Measurements from ENCODE around the gene PAPLN.

Gene PAPLN

GRCh38 chr14:73230051-73230450 lies 7.3 kb upstream of the PAPLN start:
- DNase-seq: no peak

GRCh38 chr14:73231981-73232851 lies 5.1 kb upstream of the PAPLN start:
- no peak for DNase-seq

DNA sequence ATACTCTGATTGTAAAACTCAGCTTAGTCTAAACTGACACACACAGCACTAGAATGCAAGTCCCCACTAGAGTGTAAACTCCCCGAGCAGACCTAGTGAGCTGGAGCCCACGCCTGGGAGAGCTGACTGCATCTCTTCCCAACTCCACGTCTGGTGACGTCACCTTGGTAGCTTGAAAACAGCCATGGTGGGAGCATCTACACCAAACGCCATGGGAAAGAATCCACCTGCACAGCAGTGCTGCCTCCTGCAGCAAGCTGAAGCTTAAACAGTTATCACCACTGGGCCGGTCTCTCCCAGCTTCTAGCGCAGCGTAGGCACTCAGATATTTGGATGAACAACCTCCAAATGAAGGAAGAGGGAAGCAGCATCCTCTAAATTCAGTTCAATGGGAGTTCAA lies 4.3 kb upstream of the PAPLN start:
- no peak for DNase-seq

DNA sequence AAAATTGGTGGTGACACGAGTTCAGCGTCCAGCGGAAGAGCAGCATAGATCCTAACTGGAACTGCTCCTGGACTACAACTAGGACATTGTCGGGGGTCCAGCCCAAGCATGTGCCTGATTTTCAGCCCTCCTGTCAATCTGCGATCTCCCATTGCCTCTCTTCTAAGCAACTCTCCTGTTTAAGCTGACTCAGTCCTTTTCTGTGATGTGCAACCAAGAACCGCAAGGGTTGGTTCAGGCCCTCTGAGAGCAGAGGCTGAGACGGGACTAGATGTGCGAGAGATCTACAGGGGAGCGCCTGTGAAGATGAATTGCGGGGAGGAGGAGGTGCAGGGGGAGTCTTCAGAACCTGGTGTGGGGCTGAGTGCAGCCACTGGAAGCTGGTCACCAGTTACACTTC lies 3.7 kb upstream of the PAPLN start:
- no peak for DNase-seq

DNA sequence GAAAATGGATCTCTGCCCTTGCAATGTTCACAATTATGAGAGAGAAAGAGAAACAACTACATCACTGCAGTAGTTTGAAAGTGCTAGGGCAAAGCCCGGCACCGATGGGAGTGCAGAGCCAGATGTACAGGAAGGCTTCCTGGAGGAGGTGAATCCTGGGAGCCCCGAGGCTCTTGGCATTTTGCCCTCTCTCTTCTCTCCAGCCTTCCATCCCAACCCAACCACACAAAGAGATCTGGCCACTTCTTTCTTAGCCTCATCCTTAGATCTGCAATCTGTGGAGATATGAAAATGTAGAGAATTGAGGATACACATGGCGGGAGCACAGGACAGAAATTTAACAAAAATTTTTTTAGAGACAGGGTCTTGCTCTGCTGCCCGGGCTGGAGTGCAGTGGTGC lies 3.3 kb upstream of the PAPLN start:
- no peak for DNase-seq

DNA sequence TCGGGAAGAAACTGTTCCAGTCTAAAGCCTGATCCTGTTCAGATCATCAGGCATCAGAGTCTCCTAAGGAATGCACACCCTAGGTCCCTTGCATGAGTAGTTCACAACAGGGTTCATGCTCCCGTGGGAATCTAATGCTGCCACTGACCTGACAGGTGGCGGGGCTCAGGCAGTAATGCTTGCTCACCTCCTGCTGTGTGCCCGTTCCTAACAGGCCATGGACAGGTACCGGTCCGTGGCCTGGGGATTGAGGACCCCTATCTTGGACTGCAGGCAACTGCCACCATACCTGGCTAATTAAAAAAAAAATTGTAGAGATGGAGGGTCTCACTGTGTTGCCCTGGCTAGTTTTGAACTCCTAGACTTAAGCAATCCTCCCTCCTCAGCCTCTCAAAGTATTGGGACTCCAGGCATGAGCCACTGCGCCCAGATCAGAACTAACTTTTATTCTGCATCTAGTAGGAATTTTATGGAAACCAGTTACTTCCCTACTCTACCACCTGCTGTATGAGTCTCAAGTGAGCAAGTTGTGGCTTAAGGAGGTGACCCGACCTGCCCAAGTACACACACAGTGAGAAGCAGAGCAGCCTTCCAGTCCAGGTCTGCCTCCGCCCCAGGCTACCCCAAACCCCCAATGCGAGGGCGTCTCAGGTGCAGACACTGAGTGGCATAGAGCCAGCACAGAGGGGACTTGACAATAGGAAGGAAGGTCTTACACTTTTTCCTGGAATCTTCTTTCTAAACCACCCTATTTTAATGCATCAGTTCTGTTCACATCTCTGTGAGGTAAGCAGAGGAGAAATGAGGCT lies 2.5 kb upstream of the PAPLN start:
- DNase-seq: no peak

GRCh38 chr14:73235531-73236155 lies 1.7 kb upstream of the PAPLN start:
- no peak for DNase-seq

- no peak for DNase-seq
These were observed 1.1 kb upstream of the PAPLN start for GRCh38 chr14:73236157-73236556.

GRCh38 chr14:73236752-73237218 lies 521 bp upstream of the PAPLN start:
- no peak for DNase-seq

- no peak for DNase-seq
These were observed 599 bp downstream of the PAPLN start for GRCh38 chr14:73237786-73238423.

DNA sequence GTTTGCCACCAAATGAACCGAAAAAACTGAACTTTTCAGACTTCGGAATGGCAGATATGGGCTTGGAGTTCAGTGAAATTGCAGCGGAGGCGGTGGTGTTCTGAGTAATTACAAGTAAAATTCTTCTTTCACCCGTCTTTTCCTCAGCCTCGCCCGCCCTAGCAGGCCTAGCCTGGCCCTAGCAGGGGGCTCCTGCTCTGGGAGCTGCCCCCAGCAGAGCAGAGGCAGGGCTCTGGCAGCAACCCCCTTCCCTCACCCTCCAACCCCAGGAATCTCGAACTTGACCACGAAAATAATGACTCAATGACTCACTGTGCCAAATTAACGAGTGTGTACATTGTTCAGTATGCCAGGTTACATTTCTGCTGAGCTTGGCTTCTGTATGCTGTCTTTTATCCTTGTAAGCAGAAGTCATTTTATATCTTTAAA lies 1.1 kb downstream of the PAPLN start:
- peak; percentile 88 for DNase-seq

DNA sequence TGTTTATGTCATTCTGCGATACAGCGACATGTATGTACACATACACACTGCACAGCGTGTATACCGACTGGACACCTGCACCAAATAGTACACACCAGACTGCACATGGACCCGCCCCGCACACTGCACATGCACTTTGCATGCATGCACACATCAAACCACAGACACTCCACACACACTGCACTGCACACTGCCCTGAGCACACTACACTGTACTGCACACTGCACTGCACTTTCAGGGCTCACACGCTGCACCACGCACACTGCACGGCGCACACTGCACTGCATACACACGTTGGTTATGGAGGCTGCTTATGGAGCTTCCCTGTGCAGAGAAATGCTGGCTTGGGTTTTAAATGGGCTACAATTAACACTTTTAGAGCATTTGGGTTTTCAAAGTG lies 1.6 kb downstream of the PAPLN start:
- DNase-seq: no peak

GRCh38 chr14:73239393-73240241 lies 2.3 kb downstream of the PAPLN start:
- DNase-seq: peak; percentile 71

DNA sequence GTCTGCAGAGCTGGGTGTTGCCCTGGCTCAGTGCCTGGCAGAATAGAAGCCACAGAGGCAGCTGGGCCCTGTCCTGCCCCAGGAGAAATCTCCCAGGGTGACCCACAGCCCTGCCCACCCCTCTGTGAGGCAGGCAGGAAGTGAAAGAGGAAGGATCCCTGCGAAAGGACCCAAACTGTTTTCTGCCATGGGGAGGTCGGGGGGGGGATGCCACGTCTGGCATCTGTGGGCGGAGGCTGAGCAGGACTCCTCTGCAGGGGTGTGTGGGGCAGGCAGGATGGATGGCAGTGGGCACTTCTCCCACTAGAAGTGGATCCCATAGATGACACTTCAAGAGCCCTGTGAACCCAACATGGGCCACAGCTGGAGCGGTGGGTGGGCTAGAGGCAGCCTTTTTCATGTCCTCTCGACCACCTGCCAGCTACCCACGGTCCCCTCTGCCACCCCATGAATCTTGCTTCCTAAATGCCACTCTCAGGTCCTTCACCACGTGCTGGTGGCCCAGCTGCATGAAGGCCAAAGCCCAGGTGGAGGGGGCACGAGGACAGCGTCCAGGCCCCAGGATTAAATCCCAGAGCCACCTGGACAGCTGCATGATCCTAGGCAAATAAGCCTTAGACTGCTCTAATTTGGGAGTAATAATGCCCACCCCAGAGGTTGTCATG lies 3.6 kb downstream of the PAPLN start:
- no peak for DNase-seq

DNA sequence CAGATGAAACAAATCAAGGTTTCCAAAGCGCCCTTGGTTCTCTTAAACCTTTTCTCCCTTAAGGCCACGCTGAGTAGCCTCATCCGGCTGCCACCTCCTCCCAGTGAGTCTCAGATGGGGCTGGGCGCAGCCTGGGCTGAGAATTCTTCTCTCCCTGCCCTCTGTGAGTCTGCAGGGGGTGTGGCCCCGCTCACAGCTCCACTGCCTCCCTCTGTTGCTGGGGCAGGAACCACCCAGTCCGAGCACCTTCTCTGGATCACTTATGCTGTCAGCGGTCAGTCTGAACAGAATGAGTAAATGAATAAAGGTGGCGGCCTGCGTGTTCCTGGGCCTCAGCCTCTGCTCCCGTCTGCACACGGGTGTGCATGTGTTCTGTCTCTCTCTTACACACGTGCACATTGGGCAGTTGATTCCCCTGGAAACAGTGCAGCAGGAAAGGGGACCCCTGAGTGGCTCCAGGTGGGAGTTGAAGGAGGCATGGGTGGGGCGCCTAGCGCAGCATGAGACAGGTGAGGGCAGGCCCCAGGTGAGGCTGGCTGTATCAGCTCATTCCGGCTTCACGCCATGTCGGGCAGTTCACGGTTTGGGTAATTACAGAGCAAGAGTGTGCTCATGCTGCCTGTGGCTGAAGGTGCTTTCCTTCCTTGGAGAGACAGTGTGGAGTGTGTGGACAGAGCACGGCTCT lies 4.3 kb downstream of the PAPLN start:
- DNase-seq: no peak

DNA sequence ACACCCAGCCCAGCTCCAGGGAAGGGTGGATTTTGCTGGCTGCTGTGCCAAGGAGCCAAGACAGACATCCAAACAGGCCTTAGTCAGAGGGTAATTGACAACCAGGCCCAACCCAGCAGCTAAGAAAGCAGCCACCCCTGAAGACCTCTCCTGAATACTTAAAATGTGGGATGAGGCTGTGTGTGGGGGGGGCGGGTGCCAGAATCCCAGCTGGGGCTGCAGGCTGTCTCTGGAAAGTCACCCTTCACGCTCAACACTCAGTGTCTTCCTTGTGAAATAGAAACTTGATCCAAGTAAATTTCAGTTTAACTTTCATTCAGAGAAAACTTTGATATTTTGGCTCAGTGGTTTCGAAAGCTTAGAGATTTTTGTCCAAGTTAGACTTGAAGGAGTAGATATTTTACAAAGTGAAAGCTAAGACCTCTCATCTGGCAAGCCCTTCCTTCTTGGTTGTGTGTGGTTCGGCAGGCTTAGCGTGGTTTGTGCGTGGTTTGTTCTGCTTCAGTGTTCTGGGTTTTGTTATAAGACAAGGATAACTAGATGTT lies 5.1 kb downstream of the PAPLN start:
- no peak for DNase-seq

- no peak for DNase-seq
These were observed 6.0 kb downstream of the PAPLN start for GRCh38 chr14:73243341-73243740.

DNA sequence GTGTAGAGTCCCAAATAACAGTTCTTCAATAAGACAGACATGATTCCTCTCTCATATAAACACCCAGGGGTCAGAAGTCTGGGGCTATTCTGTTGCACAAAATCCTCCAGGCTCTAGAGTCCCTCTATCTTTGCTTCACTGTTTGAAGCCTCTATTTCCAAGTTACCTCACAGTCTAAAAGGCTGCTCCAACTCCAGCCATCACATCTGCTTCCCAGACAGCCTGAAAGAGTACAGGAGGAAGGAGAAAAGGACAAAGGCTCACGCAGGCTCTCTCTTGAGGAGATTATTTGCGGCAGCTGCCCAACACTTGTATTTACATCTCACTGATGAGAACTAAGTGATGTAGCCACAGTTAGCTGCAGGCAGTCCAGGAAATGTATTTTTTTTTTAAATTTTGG lies 6.4 kb downstream of the PAPLN start:
- DNase-seq: no peak

DNA sequence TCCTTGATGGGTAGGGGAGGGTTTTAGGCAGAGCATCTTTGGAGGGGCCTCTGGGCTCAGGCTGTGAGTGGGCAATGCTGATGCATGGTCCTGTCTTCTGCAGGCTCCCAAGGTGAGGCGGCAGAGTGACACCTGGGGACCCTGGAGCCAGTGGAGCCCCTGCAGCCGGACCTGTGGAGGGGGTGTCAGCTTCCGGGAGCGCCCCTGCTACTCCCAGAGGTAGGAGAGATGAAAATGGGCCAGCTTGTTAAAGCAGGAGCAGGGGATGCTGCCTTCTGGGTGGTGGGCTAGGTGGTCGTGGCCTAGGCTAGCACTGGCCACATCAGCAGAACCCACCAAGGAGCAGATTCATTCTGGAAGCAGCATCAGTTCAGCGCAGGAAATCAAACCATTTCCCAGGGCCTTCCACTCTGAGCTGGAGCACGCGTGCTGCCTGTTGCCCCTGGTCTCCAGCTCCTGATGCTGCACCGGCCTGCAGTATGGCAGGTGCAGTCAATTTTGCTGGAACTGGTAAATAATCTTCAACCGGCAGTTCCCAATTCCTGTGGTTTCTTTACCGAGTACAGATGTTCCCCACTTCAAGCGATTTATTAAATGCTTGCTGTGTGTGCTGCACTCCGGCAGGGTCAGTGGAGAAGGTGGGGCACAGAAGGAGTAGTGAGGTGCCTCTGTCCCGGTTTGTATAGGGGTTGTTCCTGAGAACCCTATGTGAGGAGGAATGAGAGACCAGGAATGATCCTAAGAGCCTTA lies 7.4 kb downstream of the PAPLN start:
- DNase-seq: no peak

Data from fibroblast of skin of back (primary cell).